GM12865 (cell line): ENCODE results near the gene SYT13.
"Not testable (repeated sequence)": the region's sequence is repeated elsewhere in the genome, so short reads cannot be mapped to it uniquely, and the experiment has no call there.

Experiments
- DNase-seq: peaks from one replicate; pipeline ENCODE4 v3.0.0; 2010; ENCODE audit warnings: low read depth
- H3K4me3 ChIP-seq: 2 replicates; pipeline ENCODE4 v1.5.1; 2011; ENCODE audit warnings: mild to moderate bottlenecking, low read depth, low read length, control low read depth
- TF ChIP-seq, protein P1 (sequence below): IDR thresholded peaks from 2 replicates; pipeline ENCODE4 v1.5.1; 2011; ENCODE audit warnings: low read length, control low read depth, low read depth, inconsistent platforms; ENCODE audit not compliant: insufficient read depth; ENCODE audit errors: missing control alignments

The SYT13 gene

DNA sequence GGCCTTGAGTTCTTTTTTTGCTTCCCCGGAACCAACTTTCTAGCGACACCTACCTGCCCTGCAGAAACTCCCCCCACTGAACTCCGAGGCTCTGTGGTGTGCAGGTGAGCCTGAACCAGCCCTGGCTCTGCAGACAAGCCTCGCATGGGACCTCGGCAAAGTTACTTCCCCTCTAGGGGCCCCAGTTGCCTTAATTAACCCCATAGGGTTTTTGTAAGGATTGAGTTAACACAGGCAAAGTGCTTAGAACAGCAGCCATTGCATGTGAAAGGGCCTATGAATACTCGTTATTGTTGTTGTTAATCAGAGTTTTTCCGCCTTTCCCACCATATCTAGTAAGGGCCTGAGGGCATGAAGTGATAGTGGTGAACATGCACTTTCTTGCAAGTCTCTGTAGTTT lies 12.6 kb upstream of the SYT13 start:
- DNase-seq = no peak
- H3K4me3 ChIP-seq = no peak overlapping the region
- TF ChIP-seq, protein P1, sequence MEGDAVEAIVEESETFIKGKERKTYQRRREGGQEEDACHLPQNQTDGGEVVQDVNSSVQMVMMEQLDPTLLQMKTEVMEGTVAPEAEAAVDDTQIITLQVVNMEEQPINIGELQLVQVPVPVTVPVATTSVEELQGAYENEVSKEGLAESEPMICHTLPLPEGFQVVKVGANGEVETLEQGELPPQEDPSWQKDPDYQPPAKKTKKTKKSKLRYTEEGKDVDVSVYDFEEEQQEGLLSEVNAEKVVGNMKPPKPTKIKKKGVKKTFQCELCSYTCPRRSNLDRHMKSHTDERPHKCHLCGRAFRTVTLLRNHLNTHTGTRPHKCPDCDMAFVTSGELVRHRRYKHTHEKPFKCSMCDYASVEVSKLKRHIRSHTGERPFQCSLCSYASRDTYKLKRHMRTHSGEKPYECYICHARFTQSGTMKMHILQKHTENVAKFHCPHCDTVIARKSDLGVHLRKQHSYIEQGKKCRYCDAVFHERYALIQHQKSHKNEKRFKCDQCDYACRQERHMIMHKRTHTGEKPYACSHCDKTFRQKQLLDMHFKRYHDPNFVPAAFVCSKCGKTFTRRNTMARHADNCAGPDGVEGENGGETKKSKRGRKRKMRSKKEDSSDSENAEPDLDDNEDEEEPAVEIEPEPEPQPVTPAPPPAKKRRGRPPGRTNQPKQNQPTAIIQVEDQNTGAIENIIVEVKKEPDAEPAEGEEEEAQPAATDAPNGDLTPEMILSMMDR = no peak

DNA sequence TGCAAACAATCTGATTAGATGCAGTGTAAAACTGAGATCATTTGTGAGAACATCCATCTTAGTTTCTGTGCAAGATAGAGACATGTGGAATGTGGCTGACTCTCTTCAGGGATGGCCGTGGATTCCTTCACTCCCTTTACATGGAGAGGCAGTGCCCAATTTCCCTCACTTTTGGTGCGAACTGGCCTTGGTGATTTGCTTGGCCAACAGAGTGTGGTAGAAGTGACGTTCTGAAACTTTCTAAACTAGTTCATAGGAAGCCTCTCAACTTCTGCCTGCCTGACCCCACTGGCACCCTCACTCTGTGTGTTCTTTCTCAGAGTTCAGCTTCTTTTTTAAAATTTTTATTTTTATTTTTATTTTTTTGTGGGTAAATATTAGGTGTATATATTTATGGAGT lies 9.9 kb upstream of the SYT13 start:
- no peak for DNase-seq
- no peak overlapping the region for H3K4me3 ChIP-seq
- TF ChIP-seq, protein P1 = no peak

DNA sequence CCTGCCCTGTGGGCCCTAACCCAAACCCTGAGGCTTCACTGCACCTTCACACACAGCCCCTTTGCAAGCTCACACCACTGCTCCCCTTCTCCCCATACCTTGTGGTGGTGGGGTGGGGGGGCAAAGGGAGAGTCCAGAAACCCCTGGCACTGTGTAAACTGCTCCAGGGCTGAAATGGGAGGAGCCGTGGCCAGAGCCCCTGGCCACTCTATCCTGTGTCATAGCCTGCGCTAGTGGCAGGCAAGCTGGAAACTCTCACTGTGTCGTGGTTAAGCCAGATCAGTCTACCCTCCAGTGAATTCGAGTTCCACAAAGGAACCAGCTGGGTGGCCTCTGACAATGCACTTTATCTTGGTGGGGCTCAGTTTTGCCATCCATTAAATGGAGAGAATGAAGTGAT lies 8.4 kb upstream of the SYT13 start:
- TF ChIP-seq, protein P1 = no peak
- no peak for DNase-seq
- no peak overlapping the region for H3K4me3 ChIP-seq

DNA sequence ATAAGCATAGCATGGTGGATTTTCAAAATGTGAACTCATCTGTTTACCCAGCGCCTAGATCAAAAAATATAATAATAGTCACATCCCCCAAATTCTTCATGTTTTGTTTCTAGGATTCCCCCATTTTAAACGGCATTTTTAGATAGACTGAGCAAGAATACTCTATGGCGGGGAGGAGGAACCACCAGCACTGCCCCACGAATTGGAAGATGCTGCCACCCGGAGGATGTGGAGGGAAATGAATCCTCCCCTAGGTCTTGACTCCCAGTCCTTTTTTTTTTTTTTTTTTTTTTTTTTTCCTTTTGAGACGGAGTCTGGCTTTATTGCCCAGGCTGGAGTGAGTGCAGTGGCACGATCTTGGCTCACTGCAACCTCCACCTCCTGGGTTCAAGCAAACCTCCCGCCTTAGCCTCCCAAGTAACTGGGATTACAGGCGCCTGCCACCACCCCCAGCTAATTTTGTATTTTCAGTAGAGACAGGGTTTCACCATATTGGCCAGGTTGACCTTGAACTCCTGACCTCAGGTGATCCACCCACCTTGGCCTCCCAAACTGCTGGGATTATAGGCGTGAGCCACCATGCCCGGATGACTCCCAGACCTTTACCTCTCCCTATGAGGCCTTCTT lies 7.5 kb upstream of the SYT13 start:
- H3K4me3 ChIP-seq = not testable (repeated sequence)
- peak; percentile 78 for DNase-seq
- TF ChIP-seq, protein P1 = peak; percentile 56

DNA sequence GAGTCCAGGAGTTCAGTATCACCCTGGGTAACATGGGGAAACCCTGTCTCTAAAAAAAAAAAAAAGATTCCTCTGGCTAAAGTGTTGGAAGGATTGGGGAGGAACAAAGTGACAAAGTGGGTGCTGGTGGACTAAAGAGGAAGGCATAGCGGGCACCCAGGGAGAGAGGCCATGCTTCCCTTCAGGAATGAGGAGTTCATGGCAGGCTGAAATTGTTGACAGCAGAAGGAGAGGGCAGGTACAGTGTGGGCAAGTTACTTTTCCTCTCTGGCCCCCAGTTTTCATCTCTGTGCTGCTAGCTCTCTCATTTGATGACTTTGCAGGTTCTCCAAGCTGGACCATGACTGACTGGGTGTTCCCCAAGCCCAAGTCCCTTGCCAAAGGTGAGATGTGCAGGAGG lies 4.4 kb upstream of the SYT13 start:
- no peak for DNase-seq
- TF ChIP-seq, protein P1 = no peak
- H3K4me3 ChIP-seq = no peak overlapping the region

DNA sequence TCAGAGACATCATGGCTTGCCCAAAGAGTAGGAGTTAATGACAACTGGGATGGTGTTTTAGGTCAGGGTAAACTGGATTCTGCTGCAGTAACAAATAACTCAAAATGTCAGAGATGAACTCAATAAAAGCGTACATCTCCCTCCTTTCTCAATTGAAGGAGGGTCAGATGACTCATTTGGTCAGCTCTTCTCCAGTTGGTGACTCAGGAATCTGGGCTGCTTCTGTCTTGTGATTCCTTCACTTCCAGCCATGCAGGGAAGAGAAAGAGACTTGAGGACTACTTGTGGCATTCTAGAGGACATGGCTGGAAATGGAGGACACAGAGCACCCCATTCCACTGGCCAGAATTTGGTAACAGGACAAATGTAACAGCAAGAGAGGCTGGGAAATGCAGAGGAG lies 3.2 kb upstream of the SYT13 start:
- no peak for DNase-seq
- no peak overlapping the region for H3K4me3 ChIP-seq
- TF ChIP-seq, protein P1 = no peak

DNA sequence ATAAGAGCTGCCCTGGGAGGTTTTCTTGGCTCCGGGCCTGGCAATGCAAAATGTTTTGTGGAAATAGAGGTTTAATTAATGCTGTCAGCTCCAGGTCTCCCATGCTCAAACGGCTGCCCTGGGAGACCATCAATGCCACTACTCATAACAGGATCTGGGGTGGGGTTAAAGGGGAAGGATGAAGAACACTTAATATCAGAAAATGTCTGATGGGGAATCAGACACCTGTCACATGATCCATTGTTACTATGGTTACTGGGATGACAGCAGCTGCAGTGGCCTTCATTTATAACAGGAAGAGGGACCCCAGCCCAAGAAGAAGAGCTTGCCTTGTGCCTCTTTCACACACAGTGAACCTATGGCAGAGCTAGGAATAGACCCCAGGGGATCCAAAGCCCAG lies 2.2 kb upstream of the SYT13 start:
- TF ChIP-seq, protein P1 = no peak
- H3K4me3 ChIP-seq = no peak overlapping the region
- DNase-seq = no peak
